ENCODE results near the gene CLPTM1L. TPM values are rescaled to one million over a fixed set of nuclear protein-coding genes. Genes with fewer than 3 reads are reported as not detected.
"Not testable (repeated sequence)": the region's sequence is repeated elsewhere in the genome, so short reads cannot be mapped to it uniquely, and the experiment has no call there.

The CLPTM1L gene
- total RNA-seq, 1 experiment from 2014 or later: 139 TPM

DNA sequence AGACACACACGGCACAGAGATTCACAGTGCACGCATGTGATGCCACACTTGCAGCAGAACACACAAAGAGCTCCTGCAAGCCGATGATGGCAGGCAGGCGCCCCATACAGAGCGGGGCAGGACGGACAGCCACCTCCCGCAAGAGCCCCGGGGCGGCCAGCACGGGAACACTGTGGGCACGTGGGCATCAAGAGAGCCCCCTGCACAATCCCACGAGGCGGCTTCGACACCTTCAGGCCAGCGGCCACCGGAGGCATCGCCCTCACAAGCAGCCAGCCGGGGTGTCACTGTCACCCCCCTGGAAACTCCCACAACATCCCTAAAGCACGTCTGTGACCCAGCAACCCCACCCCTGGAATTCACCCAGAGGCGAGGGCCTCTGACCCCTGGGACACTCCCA, 68.0 kb downstream of the CLPTM1L start:
- no peak for DNase-seq (ENCODE audit: low read depth)

DNA sequence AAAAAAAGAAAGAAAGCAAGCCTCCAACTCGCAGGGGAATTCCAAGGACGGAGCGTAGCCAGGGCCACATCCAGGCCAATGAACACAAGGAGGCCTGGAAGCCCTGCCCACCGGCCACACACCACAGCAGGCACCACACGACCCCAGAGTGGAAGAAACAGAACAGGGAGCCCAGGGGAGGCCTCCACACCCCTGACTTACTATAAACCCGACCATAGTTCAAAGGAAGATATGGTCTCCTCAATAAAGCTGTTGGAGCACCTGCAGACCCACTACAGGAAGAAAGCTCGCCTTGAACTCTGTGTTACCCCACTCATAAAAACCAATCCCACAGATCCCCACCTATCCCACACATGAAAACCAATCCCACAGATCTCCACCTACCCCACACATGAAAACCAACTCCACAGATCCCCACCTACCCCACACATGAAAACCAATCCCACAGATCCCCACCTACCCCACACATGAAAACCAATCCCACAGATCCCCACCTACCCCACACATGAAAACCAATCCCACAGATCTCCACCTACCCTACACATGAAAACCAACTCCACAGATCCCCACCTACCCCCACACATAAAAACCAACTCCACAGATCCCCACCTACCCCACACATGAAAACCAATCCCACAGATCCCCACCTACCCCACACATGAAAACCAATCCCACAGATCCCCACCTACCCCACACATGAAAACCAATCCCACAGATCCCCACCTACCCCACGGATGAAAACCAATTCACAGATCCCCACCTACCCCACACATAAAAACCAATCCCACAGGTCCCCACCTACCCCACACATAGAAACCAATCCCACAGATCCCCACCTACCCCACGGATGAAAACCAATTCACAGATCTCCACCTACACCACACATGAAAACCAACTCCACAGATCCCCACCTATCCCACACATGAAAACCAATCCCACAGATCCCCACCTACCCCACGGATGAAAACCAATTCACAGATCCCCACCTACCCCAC, 69.2 kb downstream of the CLPTM1L start:
- not testable (repeated sequence) for DNase-seq (ENCODE audit: low read depth)

DNA sequence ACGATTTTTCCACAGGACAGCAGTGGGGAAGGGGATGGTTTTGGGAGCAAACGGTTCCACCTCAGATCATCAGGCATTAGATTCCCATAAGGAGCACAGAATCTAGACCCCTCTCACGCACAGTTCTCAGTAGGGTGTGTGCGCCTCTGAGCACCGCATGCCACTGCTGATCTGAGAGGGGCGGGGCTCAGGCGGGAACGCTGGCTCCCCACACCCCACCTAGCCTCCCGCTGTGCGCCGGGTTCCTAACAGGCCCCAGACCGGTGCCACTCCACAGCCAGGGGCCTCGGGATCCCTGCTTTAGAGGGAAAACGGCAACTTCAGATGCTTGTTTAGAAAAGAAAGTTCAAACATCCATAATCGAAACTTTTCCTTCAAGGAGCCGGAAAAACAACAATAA, 70.4 kb downstream of the CLPTM1L start:
- DNase-seq (ENCODE audit: low read depth): no peak

DNA sequence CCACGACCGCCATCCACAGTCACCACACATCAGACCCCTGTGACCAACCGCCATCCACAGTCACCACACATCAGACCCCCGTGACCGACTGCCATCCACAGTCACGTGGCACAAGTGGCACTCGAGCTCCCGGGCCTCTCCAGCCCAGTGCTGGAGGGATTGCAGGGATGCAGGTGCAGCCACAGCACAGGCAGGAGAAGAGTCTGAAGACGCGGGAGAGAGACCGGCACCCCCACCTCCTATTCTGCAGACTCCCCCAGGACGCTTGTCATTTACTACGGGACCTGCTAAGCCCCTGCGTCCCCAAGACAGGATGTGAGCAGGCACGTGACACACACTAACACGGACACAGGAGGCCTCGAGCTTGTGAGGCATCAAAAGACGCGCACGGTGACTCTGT, 71.2 kb downstream of the CLPTM1L start:
- no peak for DNase-seq (ENCODE audit: low read depth)

DNA sequence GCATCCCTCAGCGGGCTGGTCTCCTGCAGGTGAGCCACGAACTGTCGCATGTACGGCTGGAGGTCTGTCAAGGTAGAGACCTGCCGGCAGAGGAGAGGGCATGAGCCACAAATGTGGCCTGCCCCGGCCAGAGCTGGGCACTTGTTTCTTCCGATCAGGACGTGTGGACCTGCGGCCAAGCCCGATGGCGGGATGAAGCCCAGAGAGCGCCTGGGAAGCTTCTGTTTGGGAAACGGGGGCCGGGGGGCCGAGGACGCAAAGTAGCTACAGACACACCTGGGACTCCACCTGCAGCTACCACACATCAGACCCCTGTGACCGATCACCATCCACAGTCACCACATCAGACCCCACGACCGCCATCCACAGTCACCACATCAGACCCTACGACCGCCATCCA, 72.7 kb downstream of the CLPTM1L start:
- peak; percentile 29 for DNase-seq (ENCODE audit: low read depth)

DNA sequence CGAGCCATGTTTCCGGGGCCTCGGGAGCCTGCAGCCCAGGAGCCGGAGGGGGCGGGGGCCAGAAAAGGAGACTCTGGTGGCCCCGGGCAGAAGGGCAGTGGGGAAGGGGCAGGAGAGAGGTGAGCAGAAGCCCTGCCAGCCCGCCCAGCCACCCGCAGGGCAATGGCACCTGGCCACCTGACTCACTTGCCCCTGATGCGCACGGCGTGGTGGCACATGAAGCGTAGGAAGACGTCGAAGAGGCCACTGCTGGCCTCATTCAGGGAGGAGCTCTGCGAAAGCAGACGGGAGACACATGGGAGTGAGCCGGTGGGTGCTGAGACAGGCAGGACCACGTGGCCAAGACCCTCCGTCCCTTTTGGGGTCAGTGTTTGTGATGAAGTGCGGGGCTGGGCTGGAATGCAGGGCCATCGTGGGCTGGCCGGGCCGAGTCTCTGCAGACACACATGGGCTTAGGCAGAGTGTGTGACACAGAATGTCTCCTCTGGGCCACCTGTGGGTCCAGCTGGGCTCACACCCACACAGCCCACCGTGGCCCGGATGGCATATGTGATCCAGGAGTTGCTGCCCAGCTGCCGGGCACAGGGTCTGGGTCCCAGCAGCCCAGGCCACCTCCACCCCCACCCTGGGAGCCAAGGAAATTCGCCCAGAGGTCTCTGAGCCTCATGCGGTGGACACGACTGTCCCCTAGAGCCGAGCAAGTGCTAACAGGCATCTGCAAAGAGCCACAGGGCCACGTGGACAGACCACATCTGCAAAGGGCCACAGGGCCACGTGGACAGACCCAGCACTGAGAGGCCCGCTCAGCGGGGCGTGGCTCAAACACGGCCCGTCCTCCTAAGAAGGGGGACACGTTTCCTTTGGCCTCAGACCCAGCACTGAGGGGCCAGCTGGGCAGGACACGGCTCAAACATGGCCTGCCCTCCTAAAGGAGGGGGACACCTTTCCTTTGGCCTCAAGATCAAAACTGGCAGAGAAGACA, 73.7 kb downstream of the CLPTM1L start:
- DNase-seq (ENCODE audit: low read depth): peak; percentile 23

DNA sequence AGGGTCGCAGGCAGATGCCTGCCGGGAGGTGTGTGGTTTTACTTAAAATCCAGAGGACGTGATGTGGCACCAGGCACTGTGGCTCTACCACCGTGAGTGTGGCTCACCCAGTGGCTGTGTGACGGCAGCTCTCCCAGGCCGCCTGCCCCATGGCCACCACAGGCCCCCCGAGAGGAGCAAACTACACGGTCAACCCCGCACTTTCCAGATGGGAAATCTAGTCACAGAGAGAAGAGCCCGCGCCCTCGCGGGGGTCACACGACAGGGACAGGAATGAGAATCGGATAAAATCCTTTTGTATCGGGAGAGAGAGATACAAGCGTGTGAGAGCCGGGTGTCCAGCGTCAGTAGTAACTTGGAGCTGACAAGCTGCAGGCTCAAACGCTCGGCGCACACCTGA, 74.5 kb downstream of the CLPTM1L start:
- no peak for DNase-seq (ENCODE audit: low read depth)

DNA sequence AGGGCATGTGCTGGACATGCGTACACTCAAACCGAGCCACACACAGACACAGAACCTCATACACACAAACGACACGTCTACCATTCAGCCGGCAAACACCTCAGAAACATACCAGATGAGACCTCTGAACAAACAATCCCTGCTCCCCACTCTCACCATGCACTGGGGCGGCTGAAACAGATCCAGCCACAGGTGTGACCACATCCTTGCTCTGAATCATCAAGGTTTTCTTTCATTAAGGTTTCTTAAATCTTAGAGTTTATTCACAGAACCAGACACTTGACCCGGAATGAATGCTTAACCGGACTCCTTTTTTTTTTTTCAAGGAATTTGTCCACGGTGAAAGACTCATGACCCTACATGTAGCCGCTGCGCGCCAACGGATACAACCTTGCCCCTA, 76.2 kb downstream of the CLPTM1L start:
- no peak for DNase-seq (ENCODE audit: low read depth)

DNA sequence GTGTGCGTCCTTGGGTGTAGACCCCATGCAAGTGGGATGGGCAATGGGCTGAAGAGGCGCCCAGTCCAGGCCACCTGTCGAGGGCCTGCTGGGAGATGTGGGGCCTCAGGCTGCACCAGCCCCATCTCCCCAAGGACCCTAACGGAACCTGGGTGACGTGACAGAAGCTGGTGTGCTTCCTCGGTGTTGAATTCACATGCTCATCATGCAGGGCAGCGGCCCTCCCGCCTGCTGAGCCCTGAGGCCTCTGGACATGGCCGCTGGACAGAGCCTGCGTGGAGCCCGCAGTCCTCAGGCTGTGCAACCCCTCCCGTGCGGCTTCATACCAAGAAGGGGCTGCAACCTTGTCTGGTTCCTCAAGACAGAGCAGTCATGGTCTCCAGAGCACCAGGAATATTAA, 76.8 kb downstream of the CLPTM1L start:
- DNase-seq (ENCODE audit: low read depth): no peak

Other genes with a start within 250 kb of the CLPTM1L start
- gene SLC12A7, start 233.0 kb downstream of the CLPTM1L start, total RNA-seq (2014; rRNA removed): 2.5 and 5.5 TPM in 2 replicates
- gene SLC6A19, start 143.5 kb downstream of the CLPTM1L start, total RNA-seq (2014; rRNA removed): not detected in 2 replicates
- not detected in 2 replicates for gene SLC6A18, start 119.7 kb downstream of the CLPTM1L start, total RNA-seq (2014; rRNA removed)
- 173 and 177 TPM in 2 replicates for gene TERT, start 50.0 kb downstream of the CLPTM1L start, total RNA-seq (2014; rRNA removed)
- gene SLC6A3, start 100.3 kb upstream of the CLPTM1L start, total RNA-seq (2014; rRNA removed): not detected in 2 replicates
- 24.8 and 30.8 TPM in 2 replicates for gene LPCAT1, start 178.9 kb upstream of the CLPTM1L start, total RNA-seq (2014; rRNA removed)

Data from LHCN-M2 (cell line).